Activated naive CD4-positive, alpha-beta T cell treated with anti-CD3 and anti-CD28 coated beads for 36 hours (primary cell): Measurements from ENCODE around the gene DDR2. TPM values are rescaled to one million over a fixed set of nuclear protein-coding genes. Genes with fewer than 3 reads are reported as not detected.

Source experiments
- CTCF ChIA-PET: fragments of 350-600 bp; sonication (Branson Sonifier 250); formaldehyde crosslinking; loops from one replicate; lab custom pipeline; 2021; ENCODE audit warnings: antibody characterized with exemption; lab: Charles Lee
- DNase-seq: peaks from one replicate; pipeline ENCODE4 v3.0.0-alpha.2; 2020
- H3K27ac Mint-ChIP-seq: one replicate; pipeline ENCODE4 v1.8.0; 2021; ENCODE audit warnings: mild to moderate bottlenecking, mixed read lengths
- H3K27me3 Mint-ChIP-seq: one replicate; pipeline ENCODE4 v1.8.0; 2021; ENCODE audit warnings: low read depth, mixed read lengths
- H3K36me3 Mint-ChIP-seq: one replicate; pipeline ENCODE4 v1.8.0; 2021; ENCODE audit warnings: low read depth, mixed read lengths
- H3K4me1 Mint-ChIP-seq: one replicate; pipeline ENCODE4 v1.8.0; 2021; ENCODE audit warnings: low read depth, mixed read lengths
- H3K4me3 Mint-ChIP-seq: one replicate; pipeline ENCODE4 v1.8.0; 2021; ENCODE audit warnings: mild to moderate bottlenecking, moderate library complexity, mixed read lengths
- H3K9me3 Mint-ChIP-seq: one replicate; pipeline ENCODE4 v1.8.0; 2021; ENCODE audit warnings: mixed read lengths
- intact Hi-C: fragments of 100-400 bp; cut with micrococcal nuclease; formaldehyde crosslinking; loops from one replicate; pipeline ENCODE4 v1.15.1; 2023
- total RNA-seq, 2 experiments: library from RNA; stranded (reverse); gene quantifications; one replicate each; pipeline ENCODE4 v1.2.3, GENCODE V29; 2021

The DDR2 gene
- total RNA-seq, 2 experiments from 2014 or later, result 0.26 to 0.40 TPM

DNA sequence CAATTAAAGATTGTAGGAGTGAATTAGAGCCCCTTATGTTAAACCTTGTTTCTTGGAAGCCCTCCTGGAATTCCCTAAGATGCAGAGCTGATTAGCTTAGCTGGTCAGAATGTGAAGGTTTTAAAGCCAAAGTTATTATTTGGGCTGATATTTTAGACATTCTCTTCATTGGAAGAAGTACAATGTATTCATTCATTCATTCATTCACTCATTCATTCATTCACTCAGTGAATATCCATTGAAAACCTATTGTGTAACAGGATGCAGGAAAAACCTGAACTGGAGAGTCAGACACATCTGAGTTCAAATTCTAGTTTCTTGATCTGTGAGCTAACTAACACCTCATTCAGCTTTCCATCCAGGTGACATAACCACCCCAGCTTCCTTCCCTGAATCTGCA lies 29.7 kb downstream of the DDR2 start:
- Mint-ChIP-seq H3K27ac (no peak overlapping the region), H3K4me1 (no peaks in the 10 kb centered on the region), H3K4me3 (no peak overlapping the region), H3K9me3 (no peaks in the 10 kb centered on the region), H3K36me3 (no peaks in the 10 kb centered on the region), H3K27me3 (no peaks in the 10 kb centered on the region)
- intact Hi-C loops, result no loop called here
- DNase-seq, result no peak
- CTCF ChIA-PET, result interaction anchor here (2.3 kb wide), 1 partner anchor 49 kb away, joined by 8 read pairs; no protein-coding TSS in a partner anchor

DNA sequence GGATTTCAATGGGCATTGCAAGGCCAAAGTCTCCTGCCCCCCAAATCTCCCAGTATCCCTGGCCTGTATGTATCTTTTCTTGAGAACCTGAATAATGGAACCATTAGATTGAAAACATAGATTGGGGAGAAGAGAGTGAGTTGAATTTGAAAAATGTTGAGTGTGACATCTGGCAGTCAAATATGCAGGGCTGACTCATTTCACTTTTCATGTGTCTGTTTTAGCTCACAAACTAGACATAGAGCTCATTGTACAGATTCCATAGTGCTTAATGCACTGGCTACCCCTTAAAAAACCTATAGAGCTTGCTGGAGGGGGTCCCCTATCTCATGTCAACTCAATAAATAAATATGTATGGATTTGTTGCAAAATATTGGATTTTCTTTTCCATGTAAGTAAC lies 30.8 kb downstream of the DDR2 start:
- H3K9me3 Mint-ChIP-seq, result no peaks in the 10 kb centered on the region
- DNase-seq, result no peak
- no peaks in the 10 kb centered on the region for H3K4me1 Mint-ChIP-seq
- no peak overlapping the region for H3K4me3 Mint-ChIP-seq
- no peak overlapping the region for H3K27ac Mint-ChIP-seq
- peaks cover 2% of the 10 kb centered on the region for H3K27me3 Mint-ChIP-seq
- CTCF ChIA-PET, result interaction anchor here (0.6 kb wide), 1 partner anchor 27 kb away, joined by 3 read pairs; no protein-coding TSS in a partner anchor
- intact Hi-C loops, result no loop called here
- H3K36me3 Mint-ChIP-seq, result no peaks in the 10 kb centered on the region

DNA sequence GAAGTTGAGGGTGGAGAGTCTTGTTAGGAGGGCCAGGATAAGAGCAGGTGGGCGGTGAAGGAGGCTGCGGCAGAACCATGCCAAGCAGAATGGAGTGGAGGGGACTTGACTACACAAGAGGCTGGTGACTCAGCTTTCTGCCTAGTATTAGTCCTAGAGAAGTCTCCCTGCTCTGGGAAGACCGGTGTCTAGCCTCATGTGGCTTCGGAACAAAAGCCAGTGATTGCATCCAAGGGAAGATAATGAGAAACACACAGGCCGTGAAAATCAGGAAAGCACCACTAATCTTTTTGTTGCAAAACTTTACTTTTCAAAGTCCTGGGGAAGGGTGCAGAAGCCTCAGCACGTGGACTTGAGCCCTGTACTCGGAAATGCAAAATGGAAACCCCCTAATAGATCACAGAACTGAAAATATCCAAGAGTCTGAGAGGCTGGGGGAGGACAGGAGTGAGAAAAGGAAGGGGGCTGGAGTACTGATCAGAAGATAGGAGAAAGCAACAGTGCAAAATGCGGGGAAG lies 31.4 kb downstream of the DDR2 start:
- Mint-ChIP-seq H3K4me1 (no peaks in the 10 kb centered on the region), H3K27me3 (peaks cover 2% of the 10 kb centered on the region), H3K27ac (no peak overlapping the region), H3K9me3 (no peaks in the 10 kb centered on the region), H3K4me3 (no peak overlapping the region), H3K36me3 (no peaks in the 10 kb centered on the region)
- no peak for DNase-seq
- CTCF ChIA-PET, result no interaction called here
- intact Hi-C loops, result no loop called here

DNA sequence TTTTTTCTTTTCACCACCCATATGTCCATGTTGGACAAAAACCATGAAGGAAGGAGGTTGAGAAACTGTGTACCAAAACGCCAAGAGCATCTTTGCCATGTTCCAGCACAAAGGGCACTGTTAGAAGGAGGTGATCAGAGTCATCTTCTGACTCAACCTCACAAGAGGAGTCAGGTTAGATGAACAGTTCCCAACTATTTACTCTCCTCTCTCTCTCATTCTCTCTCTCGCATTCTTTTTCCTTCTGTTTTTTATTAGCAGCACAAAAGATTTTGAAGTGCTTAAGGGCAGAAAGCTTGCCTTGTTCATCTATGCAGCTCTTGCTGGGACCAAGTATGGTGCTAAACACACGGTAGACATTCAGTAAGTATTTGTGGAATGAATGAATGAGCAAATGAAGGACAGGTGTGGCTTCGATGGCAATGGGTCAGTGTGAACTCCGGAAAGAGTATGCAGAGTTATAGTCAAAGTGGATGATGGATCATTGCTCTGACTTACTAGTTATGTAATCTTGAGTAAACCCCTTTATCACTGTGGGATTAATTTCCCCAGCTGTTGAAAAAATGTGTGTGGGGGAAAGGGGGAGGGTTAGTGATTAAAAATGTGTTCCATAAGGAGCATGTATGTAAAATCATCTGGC lies 33.9 kb downstream of the DDR2 start:
- Mint-ChIP-seq H3K36me3 (no peaks in the 10 kb centered on the region), H3K4me3 (no peak overlapping the region), H3K27ac (no peak overlapping the region), H3K27me3 (peaks cover 2% of the 10 kb centered on the region), H3K4me1 (no peaks in the 10 kb centered on the region), H3K9me3 (no peaks in the 10 kb centered on the region)
- DNase-seq, result no peak
- CTCF ChIA-PET, result interaction anchor here (0.7 to 1.1 kb wide), 2 partner anchors 29 to 464 kb away, joined by 3 read pairs; no protein-coding TSS in a partner anchor
- intact Hi-C loops, result no loop called here

DNA sequence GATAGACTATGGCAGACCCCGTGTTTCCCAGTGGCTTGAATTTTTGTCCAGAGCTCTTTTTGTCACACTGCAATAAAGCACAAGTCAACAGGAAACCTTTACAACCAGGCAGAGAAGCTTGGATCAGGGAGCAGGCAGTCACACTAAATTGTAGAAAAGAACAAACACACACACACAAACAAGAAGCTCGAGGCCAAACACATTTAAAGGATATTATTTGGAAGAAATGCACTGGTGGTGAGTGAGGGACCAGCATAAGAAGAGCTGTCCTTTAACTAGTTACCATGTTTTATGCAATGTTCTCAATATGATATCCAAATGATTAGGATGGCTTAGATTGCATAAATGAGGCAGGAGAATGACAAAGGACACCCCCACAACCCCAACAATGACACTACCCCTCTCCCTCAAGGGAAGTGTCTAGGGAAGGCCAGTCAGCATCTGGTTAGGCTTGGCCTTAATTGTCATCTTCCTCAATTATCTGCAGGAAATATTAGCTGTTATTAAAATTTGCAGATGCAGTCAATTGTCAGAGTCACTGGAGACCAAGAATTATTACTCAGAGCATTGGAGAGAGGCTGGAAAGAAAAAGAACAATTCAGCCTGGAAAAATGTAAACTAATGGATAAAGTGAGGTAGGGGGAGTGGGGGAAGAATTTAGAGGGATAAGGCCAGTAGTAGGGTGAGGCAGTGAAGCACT lies 35.3 kb downstream of the DDR2 start:
- no peak for DNase-seq
- Mint-ChIP-seq H3K27ac (no peak overlapping the region), H3K36me3 (no peaks in the 10 kb centered on the region), H3K27me3 (peaks cover 2% of the 10 kb centered on the region), H3K9me3 (no peaks in the 10 kb centered on the region), H3K4me1 (no peaks in the 10 kb centered on the region), H3K4me3 (no peak overlapping the region)
- CTCF ChIA-PET, result no interaction called here
- intact Hi-C loops, result no loop called here

DNA sequence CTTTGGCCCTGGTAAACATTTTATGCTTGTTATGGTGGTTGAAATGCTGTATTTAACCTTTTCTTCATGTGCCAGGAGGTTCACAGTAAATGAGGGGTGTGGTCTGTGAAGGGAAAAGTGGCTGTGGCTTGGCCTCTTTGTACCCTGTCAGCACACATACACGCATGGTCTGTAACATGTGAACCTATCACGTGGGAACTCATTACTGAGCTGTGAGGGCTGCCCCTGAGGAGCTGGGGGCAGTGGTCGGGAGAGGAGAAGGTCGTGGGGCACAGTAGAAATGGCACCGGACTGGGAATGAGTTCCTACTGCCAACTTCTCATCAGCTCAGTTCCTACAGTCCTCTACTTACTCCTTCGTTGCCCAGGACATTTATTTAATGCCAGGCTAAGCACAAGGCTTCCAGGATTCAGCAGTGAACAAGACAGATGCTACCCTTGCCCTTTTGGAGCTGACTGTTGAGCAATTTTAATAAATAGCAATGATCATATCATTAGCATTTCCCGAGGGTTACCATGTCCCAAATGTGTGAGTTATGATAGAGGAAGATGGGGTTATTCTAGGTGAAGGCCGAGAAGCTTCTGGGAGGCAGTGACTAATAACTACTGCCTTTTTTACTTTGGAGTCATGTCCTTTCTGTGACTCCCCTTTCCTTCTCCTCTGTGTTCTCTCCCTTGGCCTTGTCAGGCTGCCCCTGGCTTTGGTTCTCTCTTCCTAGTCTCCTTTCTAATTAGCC lies 38.8 kb downstream of the DDR2 start:
- no peak overlapping the region for H3K27ac Mint-ChIP-seq
- no peaks in the 10 kb centered on the region for H3K4me1 Mint-ChIP-seq
- H3K36me3 Mint-ChIP-seq, result no peaks in the 10 kb centered on the region
- CTCF ChIA-PET, result no interaction called here
- no peak overlapping the region for H3K4me3 Mint-ChIP-seq
- no peaks in the 10 kb centered on the region for H3K9me3 Mint-ChIP-seq
- peaks cover 2% of the 10 kb centered on the region for H3K27me3 Mint-ChIP-seq
- intact Hi-C loops, result no loop called here
- DNase-seq, result no peak

DNA sequence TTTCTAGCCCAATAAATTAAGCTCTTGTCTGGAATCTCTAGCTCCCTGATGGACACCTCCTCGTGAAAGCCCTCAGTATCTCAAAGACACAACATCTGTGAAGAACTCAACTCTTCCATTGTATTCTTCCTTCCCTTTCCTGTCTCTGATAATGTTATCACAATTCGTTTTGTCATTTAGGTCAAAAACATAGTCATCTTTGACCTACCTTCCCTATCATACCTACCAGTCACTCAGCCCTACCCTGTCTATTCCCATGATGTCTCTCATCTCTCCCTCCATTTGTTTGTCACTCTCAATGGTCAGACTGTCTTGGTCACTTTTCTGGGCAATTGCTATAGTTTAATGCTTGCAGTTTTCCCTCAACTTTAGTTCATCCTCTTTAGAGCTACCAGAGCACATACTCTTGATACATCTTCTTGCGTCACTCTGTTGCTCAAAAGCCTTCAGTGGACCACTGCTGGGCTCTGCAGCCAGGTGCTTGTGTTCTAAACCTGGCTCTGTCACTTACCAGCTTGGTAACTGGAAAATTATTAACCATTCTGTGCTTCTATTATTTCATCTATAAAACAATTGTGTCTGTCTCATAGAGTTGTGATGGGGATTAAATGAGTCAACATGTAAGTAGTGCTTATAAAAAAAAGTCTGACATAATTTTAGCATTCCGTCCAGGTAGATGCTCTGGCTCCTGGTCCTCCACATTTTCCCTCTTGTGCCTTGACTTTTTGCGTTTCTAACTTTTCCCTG lies 39.6 kb downstream of the DDR2 start:
- H3K27me3 Mint-ChIP-seq, result peaks cover 2% of the 10 kb centered on the region
- CTCF ChIA-PET, result interaction anchor here (1.4 kb wide), 1 partner anchor 10 kb away, joined by 3 read pairs; no protein-coding TSS in a partner anchor
- H3K36me3 Mint-ChIP-seq, result no peaks in the 10 kb centered on the region
- H3K9me3 Mint-ChIP-seq, result no peaks in the 10 kb centered on the region
- no peak for DNase-seq
- no peaks in the 10 kb centered on the region for H3K4me1 Mint-ChIP-seq
- intact Hi-C loops, result no loop called here
- no peak overlapping the region for H3K4me3 Mint-ChIP-seq
- no peak overlapping the region for H3K27ac Mint-ChIP-seq

DNA sequence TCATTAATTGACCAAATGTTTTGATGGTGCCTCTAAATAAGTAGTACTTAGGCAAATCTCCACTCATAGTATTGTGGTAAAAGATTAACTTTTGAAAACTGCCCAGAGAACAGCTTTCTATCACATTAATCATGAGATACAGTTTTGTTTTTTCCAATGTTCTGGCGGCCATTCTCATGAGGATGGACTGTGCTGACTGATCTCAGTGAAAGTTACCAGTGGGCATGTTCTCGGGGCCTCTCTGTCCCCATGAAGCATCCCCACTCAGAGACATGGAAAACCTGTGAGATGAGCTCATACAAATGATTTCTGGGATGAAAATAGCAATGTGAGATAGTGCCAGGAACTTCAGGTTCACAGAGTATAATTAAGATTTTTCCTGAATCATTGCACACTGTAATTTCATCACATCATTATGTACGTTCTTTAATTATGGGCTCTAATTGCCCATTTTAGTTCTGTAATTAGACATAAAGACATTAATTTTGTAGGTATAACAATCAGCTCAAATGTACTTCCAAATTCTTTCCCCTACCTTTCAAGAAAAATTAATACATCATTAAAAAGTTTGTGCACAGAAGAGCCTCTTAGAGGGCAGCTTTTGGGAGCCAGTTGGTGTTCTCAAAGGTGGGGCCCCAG lies 40.5 kb downstream of the DDR2 start:
- Mint-ChIP-seq H3K9me3 (no peaks in the 10 kb centered on the region), H3K27me3 (peaks cover 1% of the 10 kb centered on the region), H3K4me3 (no peak overlapping the region), H3K27ac (no peak overlapping the region), H3K36me3 (no peaks in the 10 kb centered on the region), H3K4me1 (no peaks in the 10 kb centered on the region)
- DNase-seq, result no peak
- CTCF ChIA-PET, result interaction anchor here (1.4 kb wide), 1 partner anchor 10 kb away, joined by 3 read pairs; no protein-coding TSS in a partner anchor
- intact Hi-C loops, result no loop called here

DNA sequence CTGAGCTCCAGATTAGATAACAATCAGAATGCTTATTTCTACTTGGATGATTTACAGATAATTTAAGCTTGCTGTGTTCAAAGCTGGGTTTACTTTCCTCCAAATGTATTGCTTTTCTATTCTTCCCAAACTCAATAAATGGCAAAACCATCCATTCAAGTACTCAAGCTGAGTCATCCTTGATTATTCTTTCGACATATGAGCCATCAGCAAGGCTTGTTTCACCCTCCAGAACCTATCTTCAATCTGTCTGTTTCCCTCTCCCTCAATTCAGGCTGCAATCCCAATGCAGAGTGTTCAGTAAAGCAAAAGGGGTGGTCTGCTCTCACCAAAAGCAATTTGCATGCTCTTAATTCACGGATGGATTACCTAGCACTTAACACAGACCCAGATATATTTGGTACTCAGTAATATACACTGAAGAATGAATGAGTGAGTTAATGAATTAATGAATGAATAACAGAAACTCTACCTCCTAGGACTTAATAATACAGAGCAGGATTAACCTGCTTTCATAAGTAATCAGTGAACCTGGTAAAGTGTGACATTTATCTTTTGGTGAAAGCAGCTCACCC lies 41.9 kb downstream of the DDR2 start:
- CTCF ChIA-PET, result no interaction called here
- no peaks in the 10 kb centered on the region for H3K9me3 Mint-ChIP-seq
- intact Hi-C loops, result no loop called here
- H3K27ac Mint-ChIP-seq, result no peak overlapping the region
- H3K4me3 Mint-ChIP-seq, result no peak overlapping the region
- no peak for DNase-seq
- no peaks in the 10 kb centered on the region for H3K36me3 Mint-ChIP-seq
- H3K27me3 Mint-ChIP-seq, result no peaks in the 10 kb centered on the region
- no peaks in the 10 kb centered on the region for H3K4me1 Mint-ChIP-seq

DNA sequence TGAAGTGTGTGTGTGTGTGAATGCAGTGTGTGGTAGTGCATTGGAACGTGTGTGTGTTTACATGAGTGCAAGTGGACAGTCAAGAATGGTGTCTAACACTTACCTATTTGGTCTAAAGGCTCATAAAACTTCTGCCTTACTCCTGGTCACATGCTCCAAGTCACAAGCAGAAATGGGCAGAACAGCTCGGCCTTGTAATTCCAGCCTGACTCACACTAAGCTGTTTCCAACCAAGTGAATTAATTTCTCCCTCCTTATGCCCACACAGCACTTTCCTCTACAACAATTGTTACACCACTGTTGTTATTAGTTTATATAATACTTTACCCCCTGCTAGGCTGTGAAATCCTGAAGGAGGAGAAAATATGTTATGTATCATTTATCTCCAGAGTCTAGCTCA lies 43.8 kb downstream of the DDR2 start:
- CTCF ChIA-PET, result no interaction called here
- Mint-ChIP-seq H3K27ac (no peak overlapping the region), H3K27me3 (no peaks in the 10 kb centered on the region), H3K4me3 (no peak overlapping the region), H3K36me3 (no peaks in the 10 kb centered on the region), H3K4me1 (no peaks in the 10 kb centered on the region), H3K9me3 (no peaks in the 10 kb centered on the region)
- intact Hi-C loops, result no loop called here
- DNase-seq, result no peak

DNA sequence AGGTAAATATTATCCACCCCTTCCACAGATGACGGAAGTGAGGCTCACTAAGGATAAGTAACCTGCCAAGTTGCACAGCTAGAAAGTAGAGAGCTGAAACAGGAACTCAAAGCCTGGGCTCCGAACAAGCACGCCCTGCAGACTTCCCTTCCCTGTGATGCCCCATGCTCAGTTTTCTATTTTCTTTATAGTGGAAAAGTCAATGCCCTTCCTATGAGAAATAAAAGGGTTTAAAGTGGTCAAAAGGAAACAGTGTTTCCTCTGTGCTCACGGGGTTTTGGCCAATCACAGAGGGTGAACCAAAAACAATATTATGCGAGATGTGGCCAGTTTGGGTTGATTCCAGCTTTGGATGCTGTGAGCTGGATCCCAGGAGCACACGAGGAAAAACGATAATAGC lies 44.5 kb downstream of the DDR2 start:
- no peaks in the 10 kb centered on the region for H3K27me3 Mint-ChIP-seq
- CTCF ChIA-PET, result no interaction called here
- no peaks in the 10 kb centered on the region for H3K4me1 Mint-ChIP-seq
- no peak overlapping the region for H3K27ac Mint-ChIP-seq
- no peak overlapping the region for H3K4me3 Mint-ChIP-seq
- H3K9me3 Mint-ChIP-seq, result no peaks in the 10 kb centered on the region
- intact Hi-C loops, result no loop called here
- DNase-seq, result no peak
- H3K36me3 Mint-ChIP-seq, result no peaks in the 10 kb centered on the region
